HepG2 (cell line): ENCODE data around the gene RTEL1. TPM values are rescaled to one million over a fixed set of nuclear protein-coding genes. Genes with fewer than 3 reads are reported as not detected.

ENCODE experiments used
- FIP1L1 ChIP-seq: fragments of 200-400 bp; formaldehyde crosslinking; IDR thresholded peaks from 2 replicates; pipeline ENCODE4 v1.6.1; 2018; ENCODE audit warnings: low read depth, mild to moderate bottlenecking, low read length, moderate library complexity, borderline replicate concordance; ENCODE audit not compliant: insufficient read depth
- HOXD1 ChIP-seq: sonication (generic); formaldehyde crosslinking; IDR thresholded peaks from 2 replicates; pipeline ENCODE4 v1.5.0; 2020; ENCODE audit warnings: missing genetic modification reagents
- KDM5A ChIP-seq: fragments of 200-600 bp; sonication (generic); IDR thresholded peaks from 2 replicates; pipeline ENCODE4 v1.7.0; 2018; ENCODE audit warnings: antibody characterized with exemption, mild to moderate bottlenecking, low read length, borderline replicate concordance
- KLF15 ChIP-seq: sonication (generic); formaldehyde crosslinking; IDR thresholded peaks from 2 replicates; pipeline ENCODE4 v1.8.1; 2023; ENCODE audit warnings: borderline replicate concordance, mild to moderate bottlenecking, inconsistent platforms, missing genetic modification reagents, mixed read lengths
- PHB2 ChIP-seq: fragments of 450-650 bp; IDR thresholded peaks from 2 replicates; pipeline ENCODE4 v1.6.1; 2018; ENCODE audit not compliant: partially characterized antibody
- RBM22 ChIP-seq: fragments of 200-400 bp; formaldehyde crosslinking; optimal IDR thresholded peaks from 2 replicates; pipeline ENCODE3; 2017; ENCODE audit warnings: mild to moderate bottlenecking, low read length, moderate library complexity
- RXRA ChIP-seq: sonication (generic); formaldehyde crosslinking; IDR thresholded peaks from 2 replicates; pipeline ENCODE4 v1.5.1; 2020; ENCODE audit warnings: missing genetic modification reagents
- SUZ12 ChIP-seq: fragments of 150-350 bp; IDR thresholded peaks from 2 replicates; pipeline ENCODE4 v1.6.1; 2014; ENCODE audit warnings: low read depth, low read length
- ZBTB40 ChIP-seq, 2 experiments: fragments of 450-650 bp in 1 of 2; sonication (generic) in 1 of 2; formaldehyde crosslinking in 1 of 2; IDR thresholded peaks; 2 replicates each; pipeline versions ENCODE4 v1.6.1 to v1.8.0; 2016 to 2022; ENCODE audit warnings: antibody characterized with exemption in 1 of 2, mild to moderate bottlenecking in 1 of 2, missing genetic modification reagents in 1 of 2
- ZNF121 ChIP-seq: sonication (generic); formaldehyde crosslinking; IDR thresholded peaks from 2 replicates; pipeline ENCODE4 v1.5.0; 2020; ENCODE audit warnings: mild to moderate bottlenecking, missing genetic modification reagents
- ZNF251 ChIP-seq: sonication (generic); formaldehyde crosslinking; IDR thresholded peaks from 2 replicates; pipeline ENCODE4 v1.9.0; 2021; ENCODE audit warnings: mild to moderate bottlenecking, missing genetic modification reagents
- ZNF557 ChIP-seq: sonication (generic); formaldehyde crosslinking; IDR thresholded peaks from 2 replicates; pipeline ENCODE4 v1.4.0; 2020; ENCODE audit warnings: missing genetic modification reagents
- ZNF569 ChIP-seq: sonication (generic); formaldehyde crosslinking; IDR thresholded peaks from 2 replicates; pipeline ENCODE4 v1.5.0; 2020; ENCODE audit warnings: mild to moderate bottlenecking, missing genetic modification reagents, moderate library complexity, borderline replicate concordance
- polyA plus RNA-seq, 8 experiments: library from polyadenylated mRNA; depleted of rRNA in 3 of 8; stranded (reverse) in 7 of 8; unstranded in 1 of 8; fragments of >200 nt; fragmentation: Illumina TruSeq in 4 of 8; extraction: Trizol in 4 of 8; gene quantifications; 2 replicates each; pipeline versions ENCODE4 v1.2.1 to v1.2.3, GENCODE V29; 2011 to 2016; ENCODE audit warnings: low read depth in 4 of 8, missing spikeins in 1 of 8, mixed read lengths in 1 of 8; ENCODE audit not compliant: insufficient read depth in 1 of 8
- total RNA-seq, 5 experiments: library from RNA; depleted of rRNA; stranded (reverse); fragments of >200 nt; fragmentation: Illumina TruSeq; extraction: Trizol; gene quantifications; 2 replicates each; pipeline ENCODE4 v1.2.3, GENCODE V29; 2016; ENCODE audit warnings: low read depth in 1 of 5
- TF ChIP-seq, protein P1 (sequence below): sonication (generic); formaldehyde crosslinking; IDR thresholded peaks from 2 replicates; pipeline ENCODE4 v1.5.0; 2020; ENCODE audit warnings: missing genetic modification reagents
- TF ChIP-seq, protein P2 (sequence below): sonication (generic); formaldehyde crosslinking; IDR thresholded peaks from 2 replicates; pipeline ENCODE4 v1.5.0; 2020; ENCODE audit warnings: missing genetic modification reagents, mild to moderate bottlenecking, borderline replicate concordance
- TF ChIP-seq, protein P3 (sequence below): sonication (generic); formaldehyde crosslinking; IDR thresholded peaks from 2 replicates; pipeline ENCODE4 v1.4.0; 2020; ENCODE audit warnings: missing genetic modification reagents

Gene RTEL1
- total and polyA plus RNA-seq, 2 of the 13 experiments (the other 11 are each of a cell fraction or from before 2014, with no cell fraction given), result 21.8 to 36.4 TPM

GRCh38 chr20:63627129-63627750 lies 30.9 kb upstream of the RTEL1 start (continued):
- peak; percentile 26; the same call in 1 of the 2 replicates for TF ChIP-seq ZNF121 (CRISPR knock-in tag)
- TF ChIP-seq ZNF557 (CRISPR knock-in tag), result peak; percentile 97
- TF ChIP-seq KDM5A, result peak; percentile 60; the same call in 1 of the 2 replicates
- TF ChIP-seq HOXD1 (CRISPR knock-in tag), result peak; percentile 88; the same call in 1 of the 2 replicates
- peak; percentile 93; the same call in 1 of the 2 replicates for TF ChIP-seq ZNF251 (CRISPR knock-in tag)
- TF ChIP-seq, protein P1, sequence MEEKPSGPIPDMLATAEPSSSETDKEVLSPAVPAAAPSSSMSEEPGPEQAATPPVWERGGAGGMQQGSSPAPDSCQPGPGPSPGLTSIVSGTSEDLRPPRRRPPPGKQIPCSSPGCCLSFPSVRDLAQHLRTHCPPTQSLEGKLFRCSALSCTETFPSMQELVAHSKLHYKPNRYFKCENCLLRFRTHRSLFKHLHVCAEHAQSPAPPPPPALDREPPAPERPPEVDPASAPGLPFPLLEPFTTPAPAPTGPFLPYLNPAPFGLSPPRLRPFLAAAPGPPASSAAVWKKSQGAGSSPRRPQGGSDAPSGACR, result peak; percentile 91; the same call in 1 of the 2 replicates
- TF ChIP-seq FIP1L1, result peak; percentile 93; the same call in 1 of the 2 replicates
- TF ChIP-seq KLF15 (CRISPR knock-in tag), result peak; percentile 50; the same call in 1 of the 2 replicates
- TF ChIP-seq SUZ12, result no peak
- TF ChIP-seq ZBTB40 (IDR thresholded peaks at IDR 0.05), result no peak
- TF ChIP-seq ZBTB40 (CRISPR knock-in tag; IDR thresholded peaks at IDR 0.05), result peak; percentile 90
- TF ChIP-seq PHB2, result no peak
- no peak for TF ChIP-seq ZNF569 (CRISPR knock-in tag)
- TF ChIP-seq RXRA (CRISPR knock-in tag), result peak; percentile 84
- TF ChIP-seq, protein P2, sequence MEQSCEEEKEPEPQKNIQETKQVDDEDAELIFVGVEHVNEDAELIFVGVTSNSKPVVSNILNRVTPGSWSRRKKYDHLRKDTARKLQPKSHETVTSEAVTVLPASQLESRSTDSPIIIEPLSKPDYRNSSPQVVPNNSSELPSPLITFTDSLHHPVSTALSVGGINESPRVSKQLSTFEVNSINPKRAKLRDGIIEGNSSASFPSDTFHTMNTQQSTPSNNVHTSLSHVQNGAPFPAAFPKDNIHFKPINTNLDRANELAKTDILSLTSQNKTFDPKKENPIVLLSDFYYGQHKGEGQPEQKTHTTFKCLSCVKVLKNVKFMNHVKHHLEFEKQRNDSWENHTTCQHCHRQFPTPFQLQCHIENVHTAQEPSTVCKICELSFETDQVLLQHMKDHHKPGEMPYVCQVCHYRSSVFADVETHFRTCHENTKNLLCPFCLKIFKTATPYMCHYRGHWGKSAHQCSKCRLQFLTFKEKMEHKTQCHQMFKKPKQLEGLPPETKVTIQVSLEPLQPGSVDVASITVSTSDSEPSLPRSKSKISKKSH (CRISPR knock-in tag), result peak; percentile 98
- TF ChIP-seq, protein P3, sequence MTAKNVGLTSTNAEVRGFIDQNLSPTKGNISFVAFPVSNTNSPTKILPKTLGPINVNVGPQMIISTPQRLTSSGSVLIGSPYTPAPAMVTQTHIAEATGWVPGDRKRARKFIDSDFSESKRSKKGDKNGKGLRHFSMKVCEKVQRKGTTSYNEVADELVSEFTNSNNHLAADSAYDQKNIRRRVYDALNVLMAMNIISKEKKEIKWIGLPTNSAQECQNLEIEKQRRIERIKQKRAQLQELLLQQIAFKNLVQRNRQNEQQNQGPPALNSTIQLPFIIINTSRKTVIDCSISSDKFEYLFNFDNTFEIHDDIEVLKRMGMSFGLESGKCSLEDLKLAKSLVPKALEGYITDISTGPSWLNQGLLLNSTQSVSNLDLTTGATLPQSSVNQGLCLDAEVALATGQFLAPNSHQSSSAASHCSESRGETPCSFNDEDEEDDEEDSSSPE (CRISPR knock-in tag), result peak; percentile 82
- peak; percentile 75 for TF ChIP-seq RBM22
